CD4-positive, alpha-beta T cell (primary cell): Measurements from ENCODE around the gene BTBD3. TPM values are rescaled to one million over a fixed set of nuclear protein-coding genes. Genes with fewer than 3 reads are reported as not detected.

Source experiments
- ATAC-seq: fragments of 200-7000 bp; cut with Tn5 transposase; one replicate; pipeline ENCODE4 v1.10.0; 2022; ENCODE audit warnings: mild to moderate bottlenecking; ENCODE audit not compliant: poor library complexity
- CTCF ChIA-PET: fragments of 350-600 bp; sonication (Branson Sonifier 250); formaldehyde crosslinking; loops from one replicate; lab custom pipeline; 2021; ENCODE audit warnings: antibody characterized with exemption, inconsistent platforms; lab: Charles Lee
- POLR2A ChIA-PET: fragments of 350-600 bp; sonication (Branson Sonifier 250); formaldehyde crosslinking; loops from one replicate; lab custom pipeline; 2021; ENCODE audit warnings: antibody characterized with exemption, inconsistent platforms; lab: Charles Lee
- DNase-seq, 14 experiments: peaks; one replicate each; pipeline ENCODE4 v3.0.0-alpha.2; 2013 to 2020; ENCODE audit warnings: mixed read lengths in 2 of 14
- H3K27ac ChIP-seq, 2 donors: one replicate each; pipeline versions ENCODE4 v1.5.1 to v1.7.0; 2013; ENCODE audit warnings: low read length in 2 of 2, low read depth in 1 of 2, mild to moderate bottlenecking in 1 of 2
- H3K27me3 ChIP-seq, 2 experiments: 1 replicate in 1 of 2; 2 replicates in 1 of 2; pipeline versions ENCODE4 v1.6.1 to v1.7.0; 2013; ENCODE audit warnings: low read length in 2 of 2, control low read depth in 1 of 2, mild to moderate bottlenecking in 1 of 2, moderate library complexity in 1 of 2; ENCODE audit not compliant: insufficient read depth in 2 of 2, control insufficient read depth in 1 of 2
- H3K36me3 ChIP-seq: one replicate; pipeline ENCODE4 v1.6.1; 2013; ENCODE audit warnings: low read length, control low read depth; ENCODE audit not compliant: insufficient read depth
- H3K4me1 ChIP-seq: one replicate; pipeline ENCODE4 v1.6.1; 2013; ENCODE audit warnings: low read length, control low read depth; ENCODE audit not compliant: insufficient read depth
- H3K4me3 ChIP-seq: one replicate; pipeline ENCODE4 v1.5.1; 2013; ENCODE audit warnings: mild to moderate bottlenecking, low read length, moderate library complexity
- H3K9me3 ChIP-seq, 2 experiments: 1 replicate in 1 of 2; 2 replicates in 1 of 2; pipeline versions ENCODE4 v1.6.1 to v1.7.0; 2013; ENCODE audit warnings: low read length in 2 of 2, mild to moderate bottlenecking in 2 of 2, control low read depth in 1 of 2, moderate library complexity in 1 of 2; ENCODE audit not compliant: control insufficient read depth in 1 of 2, insufficient read depth in 1 of 2
- H3K27ac Mint-ChIP-seq: one replicate; pipeline ENCODE4 v1.8.0; 2020; ENCODE audit warnings: mixed read lengths
- H3K27me3 Mint-ChIP-seq: one replicate; pipeline ENCODE4 v1.8.0; 2021; ENCODE audit warnings: mixed read lengths
- H3K36me3 Mint-ChIP-seq: one replicate; pipeline ENCODE4 v1.8.0; 2021; ENCODE audit warnings: low read depth, mixed read lengths
- H3K4me1 Mint-ChIP-seq: one replicate; pipeline ENCODE4 v1.8.0; 2021; ENCODE audit warnings: low read depth, mixed read lengths
- H3K4me3 Mint-ChIP-seq: one replicate; pipeline ENCODE4 v1.8.0; 2020; ENCODE audit warnings: mild to moderate bottlenecking, mixed read lengths
- H3K9me3 Mint-ChIP-seq: one replicate; pipeline ENCODE4 v1.8.0; 2020; ENCODE audit warnings: mixed read lengths
- CTCF ChIP-seq: fragments of 200-600 bp; IDR thresholded peaks from one replicate; pipeline ENCODE4 v1.8.0; 2022; ENCODE audit warnings: antibody characterized with exemption, mild to moderate bottlenecking
- intact Hi-C, 2 experiments: fragments of 100-400 bp; cut with DNase I in 1 of 2; cut with micrococcal nuclease in 1 of 2; formaldehyde crosslinking; loops; one replicate each; pipeline versions ENCODE4 v1.15.1 to v1.9.0; 2023 to 2025; cut with DNase I, micrococcal nuclease
- total RNA-seq, 174 experiments: library from RNA in 2 of 174; stranded (reverse) in 2 of 174; gene quantifications; one replicate each; pipeline ENCODE4 v1.2.3 and lab custom pipeline; 2021 to 2026

Gene BTBD3
- total RNA-seq, 2 experiments from 2014 or later, result 1.0 to 3.9 TPM

GRCh38 chr20:11926292-11926998 is 8.8 kb downstream of the BTBD3 start:
- peaks cover 8% of the 10 kb centered on the region for H3K36me3 Mint-ChIP-seq
- H3K4me1 Mint-ChIP-seq, result no peaks in the 10 kb centered on the region
- ATAC-seq (no peak), DNase-seq (no peak)
- no peak overlapping the region for H3K27ac ChIP-seq
- no peaks in the 10 kb centered on the region for H3K27me3 Mint-ChIP-seq
- CTCF ChIA-PET, result no interaction called here
- H3K4me3 Mint-ChIP-seq, result no peak overlapping the region
- intact Hi-C loops, result no loop called here
- no peak for TF ChIP-seq CTCF
- no peak overlapping the region for H3K27ac Mint-ChIP-seq
- POLR2A ChIA-PET, result no interaction called here
- H3K36me3 ChIP-seq, result no peaks in the 10 kb centered on the region
- no peaks in the 10 kb centered on the region for H3K9me3 Mint-ChIP-seq
- H3K9me3 ChIP-seq, result peaks cover 0 to 4% of the 10 kb centered on the region in 2 experiments
- H3K27me3 ChIP-seq, result no peaks in the 10 kb centered on the region
- no peaks in the 10 kb centered on the region for H3K4me1 ChIP-seq
- no peak overlapping the region for H3K4me3 ChIP-seq

- Histone ChIP-seq H3K27ac (no peak overlapping the region), H3K9me3 (peaks cover 0 to 3% of the 10 kb centered on the region in 2 experiments), H3K27me3 (no peaks in the 10 kb centered on the region), H3K36me3 (no peaks in the 10 kb centered on the region), H3K4me1 (no peaks in the 10 kb centered on the region), H3K4me3 (no peak overlapping the region)
- CTCF ChIA-PET, result no interaction called here
- Mint-ChIP-seq H3K36me3 (no peaks in the 10 kb centered on the region), H3K4me3 (no peak overlapping the region), H3K27ac (no peak overlapping the region), H3K27me3 (no peaks in the 10 kb centered on the region), H3K9me3 (no peaks in the 10 kb centered on the region), H3K4me1 (no peaks in the 10 kb centered on the region)
- TF ChIP-seq CTCF, result no peak
- DNase-seq (no peak), ATAC-seq (no peak)
- intact Hi-C loops, result no loop called here
- POLR2A ChIA-PET, result no interaction called here
Observed at GRCh38 chr20:11929947-11930346, 12.3 kb downstream of the BTBD3 start.

GRCh38 chr20:11935212-11936154 is 17.8 kb downstream of the BTBD3 start:
- intact Hi-C loops, result no loop called here
- no peaks in the 10 kb centered on the region for H3K4me1 Mint-ChIP-seq
- Histone ChIP-seq H3K4me3 (no peak overlapping the region), H3K27me3 (no peaks in the 10 kb centered on the region), H3K27ac (no peak overlapping the region), H3K36me3 (no peaks in the 10 kb centered on the region), H3K9me3 (peaks cover 0 to 7% of the 10 kb centered on the region in 2 experiments), H3K4me1 (no peaks in the 10 kb centered on the region)
- no peaks in the 10 kb centered on the region for H3K9me3 Mint-ChIP-seq
- ATAC-seq (no peak), DNase-seq (no peak)
- H3K4me3 Mint-ChIP-seq, result no peak overlapping the region
- no peaks in the 10 kb centered on the region for H3K36me3 Mint-ChIP-seq
- H3K27ac Mint-ChIP-seq, result no peak overlapping the region
- POLR2A ChIA-PET, result interaction anchor here (0.6 kb wide), 1 partner anchor 421 kb away, joined by 3 read pairs; no protein-coding TSS in a partner anchor
- CTCF ChIA-PET, result no interaction called here
- H3K27me3 Mint-ChIP-seq, result no peaks in the 10 kb centered on the region
- no peak for TF ChIP-seq CTCF
